ENCODE measurements around the gene DGKI.
A peak's percentile ranks its signal among the peaks of the same experiment; 100 is the strongest.

DGKI gene

DNA sequence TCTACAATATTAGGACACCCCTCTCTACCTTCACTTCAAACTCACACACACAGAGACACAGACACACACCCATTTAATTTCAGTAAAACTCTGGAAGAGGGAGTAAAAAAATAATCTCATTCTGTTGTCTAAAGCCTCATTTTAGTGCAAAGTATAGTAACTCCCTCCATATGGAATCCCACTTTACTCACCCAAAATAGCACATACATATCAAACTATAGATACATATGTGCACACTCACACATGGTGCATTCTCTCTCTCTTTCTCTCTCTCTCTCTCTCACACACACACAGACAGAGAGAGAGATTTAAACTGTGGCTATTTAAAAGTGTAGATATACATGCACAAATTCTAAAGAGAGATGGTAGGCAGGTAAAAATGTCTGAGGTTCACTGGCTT is 323.6 kb downstream of the DGKI start:
- DNase-seq: no peak

DNA sequence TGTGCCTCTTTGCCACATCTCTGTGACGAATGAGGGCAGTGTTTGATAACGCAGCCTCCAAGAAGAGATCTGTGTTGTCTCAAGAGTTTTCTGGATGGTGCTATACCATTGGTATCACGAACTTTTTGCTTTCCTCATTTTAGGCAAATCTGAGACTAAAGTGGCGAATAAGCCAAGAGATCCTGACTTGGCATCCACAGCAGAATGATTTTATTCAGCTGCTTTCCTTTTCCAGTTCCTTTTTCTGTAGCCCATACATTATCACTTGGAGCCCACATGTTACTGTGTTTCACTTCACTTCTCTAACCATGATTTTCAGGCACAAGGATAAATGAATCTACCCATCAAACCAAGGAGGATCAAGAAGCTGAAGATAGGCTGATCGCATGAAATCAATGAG is 325.3 kb downstream of the DGKI start:
- no peak for DNase-seq

DNA sequence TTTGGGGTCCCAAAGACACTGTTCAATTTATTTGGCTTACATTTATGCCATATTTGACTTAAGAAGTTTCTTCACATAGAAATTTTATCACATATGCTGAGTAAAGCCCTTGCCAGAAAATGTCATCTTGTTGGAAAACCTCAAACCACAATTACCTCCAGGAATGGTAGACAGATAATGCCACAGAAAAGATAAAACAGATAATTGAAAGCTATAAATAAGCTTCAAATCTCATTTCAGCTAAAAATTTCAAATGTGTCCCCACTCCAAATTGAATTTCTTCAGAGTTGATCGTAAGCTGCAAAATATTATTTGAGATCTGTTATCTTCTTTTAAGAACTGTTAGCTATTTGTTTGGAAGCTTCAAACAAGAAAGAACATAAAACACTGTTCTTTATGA is 326.8 kb downstream of the DGKI start:
- no peak for DNase-seq

DNA sequence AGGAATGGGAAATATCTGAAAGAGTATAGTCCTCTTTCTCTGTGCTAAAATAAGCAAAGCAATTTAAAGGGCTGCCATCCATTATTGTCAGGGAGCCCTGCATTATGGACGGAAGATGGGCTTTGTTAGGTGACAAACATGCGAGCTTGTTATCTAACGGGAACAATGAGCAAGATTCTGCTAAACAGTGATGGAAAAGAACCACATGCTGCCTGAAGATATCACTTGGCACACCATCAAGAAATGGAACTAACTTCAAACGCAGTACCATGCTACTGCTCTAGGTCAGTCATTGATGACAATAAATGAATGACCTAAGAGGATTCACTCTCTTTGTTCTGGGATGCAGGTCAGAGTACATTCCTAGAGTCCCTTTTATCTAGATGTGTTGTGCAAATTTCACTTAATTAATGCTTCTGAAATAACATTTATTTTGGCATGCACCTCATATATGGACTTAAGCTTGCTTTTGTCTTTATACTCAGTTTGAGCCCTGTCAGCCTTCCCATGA is 327.5 kb downstream of the DGKI start:
- no peak for DNase-seq

DNA sequence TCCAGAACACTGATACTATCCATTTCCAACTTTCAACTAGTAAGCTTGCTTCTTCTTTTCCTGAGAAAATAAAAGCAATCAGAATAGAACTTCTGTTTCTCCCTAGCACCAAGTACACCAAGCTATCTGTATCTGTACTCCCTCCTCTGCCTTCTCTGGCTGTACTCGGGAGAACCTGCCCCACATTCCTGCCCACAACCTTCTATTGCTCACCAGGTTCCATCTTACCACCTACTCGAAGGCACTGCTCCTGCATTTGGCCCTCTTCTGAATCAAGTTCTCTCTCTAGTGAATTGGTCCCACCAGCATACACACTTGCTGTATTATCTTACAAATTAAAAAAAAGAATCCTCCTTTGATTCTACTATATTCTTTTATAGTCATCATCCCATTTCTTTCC is 333.7 kb downstream of the DGKI start:
- no peak for DNase-seq

DNA sequence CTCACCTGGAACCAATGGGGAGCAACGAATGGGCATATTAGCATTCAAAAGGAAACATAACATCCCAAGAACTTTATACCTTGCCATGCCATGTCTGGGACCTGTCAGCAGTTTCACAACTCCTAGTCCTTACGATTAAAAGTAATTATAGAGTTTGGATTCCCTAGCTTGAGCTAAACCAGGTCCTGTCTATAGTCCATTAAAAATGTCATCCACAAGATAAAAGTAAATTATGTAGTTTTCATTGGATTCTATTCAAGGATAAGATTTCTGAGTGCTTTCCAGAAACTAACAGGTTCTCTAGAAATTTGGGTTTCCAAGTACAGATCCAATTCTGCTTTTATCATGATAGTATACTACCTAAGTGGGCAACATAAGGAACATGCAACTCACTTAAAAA is 339.7 kb downstream of the DGKI start:
- DNase-seq: no peak

DNA sequence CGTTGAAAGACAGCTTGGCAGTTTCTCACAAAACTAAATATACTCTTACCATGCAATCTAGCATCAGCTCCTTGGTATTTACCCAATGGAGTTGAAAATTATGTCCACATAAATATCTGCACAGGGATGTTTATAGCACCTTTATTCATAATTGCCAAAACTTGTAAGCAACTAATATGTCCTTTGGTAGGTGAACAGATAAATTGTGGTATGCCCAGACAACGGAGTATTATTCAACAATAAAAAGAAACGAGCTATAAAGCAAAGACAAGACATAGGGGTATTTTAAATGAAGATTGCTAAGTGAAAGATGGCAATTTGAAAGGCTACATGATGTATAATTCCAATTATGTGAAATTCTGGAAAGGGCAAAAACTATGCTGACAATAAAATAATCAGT is 340.7 kb downstream of the DGKI start:
- no peak for DNase-seq

DNA sequence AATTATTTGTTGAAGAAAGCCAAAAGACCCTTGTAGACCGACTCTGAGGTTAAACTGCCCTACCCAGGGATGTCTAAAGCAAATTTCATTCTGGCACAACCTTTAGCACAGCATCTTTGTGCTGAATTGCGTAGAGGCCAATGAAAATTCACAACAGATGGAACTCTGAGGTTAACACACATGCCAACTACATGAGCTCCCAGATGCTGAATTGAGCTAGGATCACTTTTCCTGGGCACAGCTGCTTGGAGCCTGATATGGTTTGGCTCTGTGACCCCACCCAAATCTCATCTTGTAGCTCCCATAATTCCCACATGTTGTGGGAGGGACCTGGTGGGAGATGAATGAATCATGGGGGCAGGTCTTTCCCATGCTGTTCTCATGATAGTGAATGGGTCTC is 345.2 kb downstream of the DGKI start:
- DNase-seq: no peak

DNA sequence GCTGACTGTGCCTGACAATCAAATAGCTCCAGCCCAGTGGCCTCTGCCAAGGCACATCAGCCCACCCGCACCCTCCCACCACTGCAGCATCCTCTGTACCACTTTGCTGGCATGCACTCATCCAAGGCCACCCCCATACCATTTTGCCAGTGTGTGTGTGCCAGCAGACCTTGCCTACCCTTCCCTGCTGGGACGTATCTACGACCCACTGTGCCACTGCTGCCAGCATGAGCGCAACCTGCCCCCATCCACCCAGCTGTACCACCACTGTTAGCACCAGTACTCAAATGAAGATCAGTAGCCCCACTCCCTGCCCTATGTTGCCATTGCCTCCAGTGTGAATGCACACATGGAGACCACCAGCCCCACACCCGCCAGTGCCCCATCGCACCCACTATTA is 353.9 kb downstream of the DGKI start:
- DNase-seq: no peak

DNA sequence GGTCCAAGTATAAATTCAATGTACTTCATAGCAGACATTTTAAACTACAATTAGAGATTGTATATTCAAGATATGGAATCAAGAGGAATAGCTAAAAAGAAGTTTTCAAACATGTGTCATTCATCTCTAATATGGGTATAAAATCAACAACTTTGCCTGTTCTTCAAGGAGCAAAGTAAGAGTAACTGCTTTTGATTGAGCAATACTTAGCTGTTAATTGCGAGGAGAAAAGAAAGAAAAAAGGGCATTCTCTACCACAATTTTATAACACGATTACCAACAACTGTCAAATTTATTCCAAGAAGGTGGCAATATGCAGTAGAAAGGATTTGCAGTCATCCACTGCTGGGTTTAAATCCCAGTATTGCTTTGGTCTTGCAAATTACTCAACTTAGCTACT is 356.9 kb downstream of the DGKI start:
- DNase-seq: no peak

DNA sequence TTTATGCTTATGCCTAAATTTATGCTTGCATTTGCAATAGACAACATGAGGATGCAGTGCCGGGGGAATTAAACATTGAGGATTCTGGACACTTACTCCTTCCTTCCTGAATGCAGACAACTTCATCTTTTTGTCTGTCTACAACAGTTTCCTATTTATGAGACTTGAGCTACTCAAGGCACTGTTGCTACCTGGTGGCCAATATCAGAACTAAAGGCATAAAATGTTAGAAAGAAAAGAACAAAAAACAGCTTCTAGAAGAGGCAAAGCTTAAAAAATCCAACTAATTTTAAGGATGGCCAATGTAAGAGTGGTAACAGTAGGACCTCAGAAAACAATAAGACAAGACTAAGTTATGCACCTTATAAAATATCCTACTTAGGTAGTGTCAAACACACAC is 358.7 kb downstream of the DGKI start:
- DNase-seq: no peak

DNA sequence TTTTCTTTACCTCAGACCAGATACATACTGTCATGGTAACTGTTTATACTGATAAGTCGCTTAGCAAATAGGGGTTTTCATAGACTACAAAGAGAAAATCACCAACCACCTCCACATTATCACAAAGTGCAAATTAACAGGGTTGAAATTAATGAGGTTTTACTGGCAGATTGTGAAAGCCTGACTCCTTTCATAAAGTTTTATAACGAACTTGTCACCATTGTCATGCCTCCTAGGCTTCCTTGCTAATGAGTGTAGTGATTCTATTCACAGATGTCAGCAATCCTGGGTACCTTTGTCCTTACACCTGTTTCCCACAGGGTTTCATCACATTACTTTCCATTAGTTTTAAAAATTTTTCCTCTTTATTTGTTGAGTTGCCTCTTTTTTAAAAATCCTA is 361.0 kb downstream of the DGKI start:
- no peak for DNase-seq

DNA sequence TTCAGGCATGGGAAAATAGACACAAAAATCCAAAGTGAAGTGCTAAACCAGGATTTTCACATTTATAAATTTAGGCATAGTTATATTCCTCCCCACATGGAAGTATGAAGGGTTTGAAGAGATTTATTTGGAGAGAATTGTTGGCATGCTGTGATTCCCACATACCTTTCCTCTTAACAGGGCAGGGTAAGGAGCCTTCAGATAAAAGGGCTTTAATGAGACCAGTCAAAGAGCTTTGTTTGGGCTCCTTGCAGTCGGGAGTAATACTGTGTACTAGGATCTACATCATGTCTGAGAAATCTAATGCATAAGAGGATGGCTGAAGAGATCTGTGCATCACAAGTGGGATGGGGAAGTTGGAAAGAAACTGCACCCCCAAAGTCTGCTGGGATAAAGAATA is 362.4 kb downstream of the DGKI start:
- DNase-seq: no peak

DNA sequence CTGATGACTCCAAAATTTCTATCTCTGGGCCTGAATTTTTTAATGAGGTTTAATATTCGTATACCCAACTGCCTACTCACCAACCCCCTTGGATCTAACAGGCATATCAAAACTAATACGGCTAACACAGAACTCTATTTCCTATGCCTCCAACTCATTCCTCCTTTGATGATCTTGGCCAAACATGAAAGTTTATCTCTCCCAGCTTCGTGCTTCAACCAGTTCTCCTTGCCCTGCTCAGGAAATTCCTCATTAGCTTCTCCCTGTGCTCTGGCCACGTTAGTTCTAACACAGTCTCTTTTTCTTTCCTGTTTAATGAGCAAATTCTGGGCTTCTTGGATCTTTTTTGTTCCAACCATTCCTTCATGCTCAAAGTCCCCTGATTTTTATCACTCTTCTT is 364.3 kb downstream of the DGKI start:
- DNase-seq: no peak

DNA sequence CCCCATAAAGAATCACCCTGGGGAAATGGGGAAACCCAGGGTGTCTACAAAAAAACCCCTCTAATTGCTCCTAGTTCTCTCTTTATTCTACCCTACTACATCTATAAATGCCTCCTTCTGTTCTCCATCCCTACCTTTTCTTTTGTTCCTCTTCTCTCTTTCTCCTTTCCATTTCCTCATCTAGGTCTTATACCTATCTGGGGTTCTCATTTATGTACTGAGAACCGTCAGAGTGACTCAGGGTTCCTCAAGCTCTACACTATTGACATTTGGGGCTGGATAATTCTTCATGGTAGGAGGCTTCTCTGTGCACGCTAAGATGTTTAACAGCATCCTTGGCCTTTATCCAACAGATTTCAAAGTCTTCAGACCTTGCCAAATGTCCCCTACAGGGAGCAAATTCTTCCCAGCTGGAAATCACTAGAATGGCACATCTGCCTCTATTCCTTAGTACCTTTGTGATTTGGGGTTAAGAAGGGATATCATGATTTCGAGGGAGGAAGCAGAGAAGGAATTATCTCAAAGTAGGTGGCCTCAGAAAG is 365.9 kb downstream of the DGKI start:
- DNase-seq: no peak

DNA sequence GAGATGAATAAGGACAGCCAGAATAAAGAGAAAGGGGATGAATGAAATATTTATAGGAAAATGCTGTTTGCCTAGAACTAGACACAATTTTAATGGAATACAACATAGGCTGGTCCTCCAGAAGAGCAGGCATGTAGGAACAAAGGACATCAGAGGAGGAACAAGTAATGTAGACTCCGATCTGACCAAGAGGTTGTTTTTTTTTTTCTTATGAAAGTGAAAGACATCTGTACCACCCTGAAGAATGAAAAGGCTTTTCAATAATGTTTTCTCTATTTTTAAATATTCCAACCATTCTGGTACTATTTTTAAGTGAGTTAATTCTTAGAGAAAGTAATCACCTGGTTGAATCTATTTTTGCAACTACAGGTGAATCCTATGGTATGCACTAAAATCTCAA is 366.4 kb downstream of the DGKI start:
- DNase-seq: no peak

DNA sequence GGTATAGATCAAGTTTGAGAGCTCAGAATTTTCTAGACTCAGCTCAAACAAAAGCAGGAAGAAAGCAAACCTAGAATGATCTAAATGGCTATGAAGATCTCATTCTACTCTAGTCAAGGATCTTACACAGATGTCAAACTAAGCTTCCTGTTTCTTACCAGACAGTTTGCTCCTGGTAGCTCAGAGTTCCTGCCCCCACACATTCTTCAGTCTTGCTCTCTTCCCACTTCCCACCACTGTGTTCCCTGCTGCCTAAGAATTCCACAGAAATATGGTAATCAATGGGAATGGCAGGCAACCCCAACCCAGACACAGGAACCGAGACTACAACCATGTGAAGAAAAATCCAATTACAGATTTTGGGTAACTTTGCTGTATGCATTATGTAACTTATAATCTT is 369.8 kb downstream of the DGKI start:
- no peak for DNase-seq

DNA sequence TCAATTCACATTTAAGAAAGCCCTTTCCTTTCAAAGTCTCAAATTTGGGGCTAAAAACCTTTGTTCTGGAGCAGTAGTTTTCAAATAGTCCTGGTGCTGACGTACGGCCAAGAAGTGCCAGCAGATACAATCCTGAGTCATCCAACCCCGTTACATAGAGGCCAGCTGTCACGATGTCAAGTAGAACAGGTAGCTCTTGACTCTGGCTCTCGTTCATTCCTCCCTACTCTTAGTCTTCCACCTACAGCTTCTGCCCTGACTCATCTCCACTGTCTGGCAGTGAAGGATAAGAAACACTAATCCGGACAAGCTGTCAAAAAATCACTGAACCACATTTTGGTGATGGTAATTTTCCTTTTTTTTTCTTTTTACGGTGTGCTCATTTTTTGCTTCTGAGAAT is 370.8 kb downstream of the DGKI start:
- no peak for DNase-seq

DNA sequence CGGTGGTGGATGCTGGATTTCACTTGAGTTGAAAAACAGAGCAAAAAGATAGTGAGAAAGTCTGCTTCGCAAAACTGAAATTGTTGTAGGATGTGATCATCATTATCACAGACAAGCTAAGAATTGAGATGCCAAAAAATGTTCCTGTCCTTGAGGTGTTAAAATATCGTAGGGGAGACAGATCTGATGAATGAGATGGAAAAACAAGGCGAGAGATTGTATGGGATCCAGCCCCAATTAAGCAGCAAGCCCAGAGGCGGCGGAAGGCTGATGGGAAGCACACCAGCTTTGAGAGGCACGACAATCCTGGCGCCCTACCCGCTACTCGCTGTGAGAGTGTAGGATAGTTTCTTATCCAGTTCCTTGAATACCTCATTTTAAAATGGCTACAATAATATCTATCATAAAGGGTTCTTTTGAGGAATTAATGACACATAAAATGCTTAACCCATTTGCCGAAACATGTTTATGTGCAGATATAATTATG is 372.2 kb downstream of the DGKI start:
- DNase-seq: no peak

DNA sequence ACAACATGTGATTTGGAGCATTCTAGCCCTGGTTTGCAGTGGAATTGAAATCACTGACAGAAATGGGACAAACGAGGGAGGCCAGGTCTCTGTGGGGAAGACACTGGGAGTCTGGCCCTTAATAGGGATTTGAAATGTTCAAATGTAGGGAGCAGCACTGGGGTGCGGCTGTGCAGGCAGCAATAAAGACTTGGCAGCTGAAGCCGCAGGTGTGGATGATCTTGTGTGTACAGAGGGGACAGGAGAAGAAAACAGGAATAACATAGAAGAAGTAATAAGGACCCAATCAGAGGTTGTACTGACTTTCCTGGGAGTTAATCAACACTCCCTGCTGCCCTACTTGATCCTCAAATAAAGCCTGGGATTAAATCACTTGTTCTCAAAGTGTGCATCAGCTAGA is 375.6 kb downstream of the DGKI start:
- DNase-seq: no peak

DNA sequence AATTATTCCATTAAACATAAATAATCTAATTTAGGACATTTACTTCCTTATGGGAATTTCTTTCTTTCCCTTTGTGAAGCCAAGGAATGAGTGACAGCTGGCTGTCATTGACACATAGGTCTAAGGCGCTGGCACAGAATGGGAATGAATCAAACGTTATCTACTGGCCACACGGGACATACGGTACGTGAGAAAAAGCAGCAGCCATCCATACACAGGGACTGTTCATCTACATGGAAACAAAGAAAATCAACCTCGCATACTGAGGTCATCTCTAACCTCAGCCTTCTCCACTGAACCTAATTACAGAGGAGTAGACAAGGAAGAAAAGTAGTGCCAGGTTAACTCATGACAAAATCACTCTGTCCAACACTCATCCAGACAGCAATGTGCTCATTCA is 376.9 kb downstream of the DGKI start:
- no peak for DNase-seq

DNA sequence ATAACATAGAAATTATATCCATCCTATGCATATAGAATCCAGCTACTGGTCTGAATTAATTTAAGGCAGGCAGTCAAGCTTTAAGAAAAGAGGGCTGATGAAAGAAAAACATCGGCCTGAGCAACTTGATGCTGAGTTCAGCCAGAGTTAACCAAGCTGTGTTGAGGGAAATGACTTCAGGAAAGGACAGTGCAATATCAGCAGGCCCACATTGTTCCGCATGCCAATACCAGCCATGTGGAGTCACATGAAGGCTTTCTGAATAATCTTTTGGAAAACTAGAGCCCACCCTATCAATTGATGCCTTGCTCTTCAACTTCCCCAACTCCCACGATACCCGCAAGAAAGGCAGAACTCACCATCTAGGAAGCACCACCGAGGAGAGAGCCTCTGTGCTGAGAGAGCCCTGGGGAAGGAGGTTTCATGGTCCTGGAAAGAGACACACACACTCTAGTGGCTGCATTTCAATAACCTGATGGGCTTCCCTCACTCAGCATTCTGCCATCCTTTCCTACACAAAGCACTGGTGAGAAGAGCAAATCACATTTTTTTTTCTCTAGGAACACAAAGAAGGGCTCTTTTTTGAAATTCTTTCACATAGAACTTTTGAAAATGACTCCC is 377.5 kb downstream of the DGKI start:
- no peak for DNase-seq

DNA sequence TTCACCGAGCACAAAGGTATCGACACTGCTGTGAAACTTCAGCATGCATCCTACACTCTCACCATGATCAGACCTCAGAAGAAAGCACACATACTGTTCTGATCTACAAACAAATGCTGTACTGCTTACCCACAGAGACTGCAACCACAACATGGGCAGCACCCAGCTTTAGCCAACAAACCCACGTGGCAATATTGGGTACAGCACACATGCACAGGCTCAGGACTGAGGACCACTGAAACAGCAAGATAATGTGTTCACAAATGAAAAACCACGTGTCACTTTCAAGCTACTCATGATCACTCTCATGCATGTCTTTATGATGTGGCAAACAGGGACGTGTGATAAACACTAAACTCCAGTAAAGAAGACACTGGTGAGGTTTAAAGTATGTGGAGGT is 383.9 kb downstream of the DGKI start:
- DNase-seq: peak in 1 of 5 donors; percentile 29

DNA sequence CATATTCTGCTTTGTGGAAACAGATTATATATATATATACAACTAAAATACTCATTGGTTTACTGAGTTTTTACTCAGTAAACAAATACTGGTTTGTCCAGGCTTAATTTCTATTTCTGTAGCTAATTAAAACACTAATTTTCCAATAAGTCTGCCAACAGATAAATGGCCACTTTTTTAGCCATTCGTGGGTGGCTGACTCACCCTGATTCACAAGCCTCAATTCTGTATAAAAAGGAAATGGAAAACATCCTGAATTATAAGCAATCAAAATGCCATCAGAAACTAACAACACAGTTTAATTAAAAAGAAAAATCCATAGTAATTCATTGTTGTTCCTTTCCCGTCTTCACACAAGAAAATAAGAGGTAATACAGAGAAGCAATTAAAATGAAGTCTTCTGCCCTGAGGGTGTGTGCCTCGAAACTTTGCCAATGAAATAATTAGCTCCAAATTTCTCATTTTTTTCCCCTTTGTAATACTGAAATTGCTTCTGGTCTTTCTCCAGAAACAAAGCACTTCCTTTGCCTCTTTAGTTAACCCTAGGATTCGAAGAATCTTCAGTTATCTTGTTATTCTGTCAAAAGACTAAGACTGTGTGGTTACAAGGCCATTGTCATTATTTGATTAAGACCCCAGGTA is 384.6 kb downstream of the DGKI start:
- no peak for DNase-seq

DNA sequence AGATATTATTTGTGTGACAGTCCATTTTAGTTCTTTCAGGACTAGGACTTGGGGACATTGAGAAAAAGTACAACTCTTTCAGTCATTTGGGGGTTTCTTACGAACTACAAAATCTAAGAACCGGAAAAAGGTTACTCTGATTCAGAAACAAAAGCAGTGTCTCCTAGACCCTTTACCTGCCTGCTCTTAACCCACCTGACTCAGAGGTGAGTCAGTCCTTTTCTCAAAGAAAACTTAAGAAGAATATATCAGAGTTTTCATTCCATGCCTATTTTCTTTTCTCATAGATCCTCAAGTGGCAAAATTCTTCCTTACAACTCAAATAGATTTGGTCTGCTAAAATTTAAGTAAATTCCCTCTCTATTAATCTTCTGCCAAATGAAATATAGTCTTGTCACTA is 388.4 kb downstream of the DGKI start:
- no peak for DNase-seq

All from T-helper 1 cell (primary cell).